ENCODE results near the gene RAC3. TPM values are rescaled to one million over a fixed set of nuclear protein-coding genes. Genes with fewer than 3 reads are reported as not detected.

The RAC3 gene
- total RNA-seq, 1 donor, result 0.63 TPM

DNA sequence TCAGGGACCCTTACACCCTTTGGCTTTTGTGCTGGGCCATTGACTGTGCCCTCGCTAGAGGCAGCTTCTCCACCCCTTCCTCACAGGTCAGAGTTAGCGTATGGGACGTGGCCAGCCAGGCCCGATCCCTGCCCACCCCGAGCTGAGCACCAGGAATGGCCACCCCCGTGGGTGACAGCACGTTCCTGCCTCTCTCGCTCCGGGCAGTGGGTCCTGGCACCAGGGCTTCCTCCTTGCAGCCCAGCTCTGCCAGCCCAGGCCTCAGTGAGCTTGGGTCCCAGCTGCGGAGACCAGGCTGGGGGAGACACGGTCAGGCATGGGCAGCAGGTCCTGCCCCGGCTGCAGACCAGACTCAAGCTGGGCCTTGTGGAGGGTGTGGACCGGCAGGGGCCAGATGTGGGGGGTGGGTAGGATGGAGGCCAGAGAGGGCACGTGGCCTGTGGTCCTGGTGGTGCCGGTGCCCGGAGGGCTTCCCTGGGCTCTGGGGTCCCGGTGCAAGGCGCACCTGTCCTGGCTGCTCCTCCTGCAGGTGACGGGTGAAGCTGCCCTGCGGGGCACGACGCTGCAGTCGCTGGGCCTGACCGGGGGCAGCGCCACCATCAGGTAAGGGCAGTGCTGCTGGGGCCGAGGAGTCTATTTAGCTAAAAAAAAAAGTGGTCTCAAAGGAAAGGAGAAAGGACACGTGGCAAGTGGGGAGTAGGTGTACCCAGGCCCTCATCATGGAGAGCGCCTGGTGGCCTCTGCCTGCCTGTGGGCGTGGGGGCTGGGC lies 35.8 kb upstream of the RAC3 start:
- Histone ChIP-seq H3K9me3 (ENCODE audit: low read depth, low read length) (no peaks in the 10 kb centered on the region), H3K4me3 (ENCODE audit: low read length) (no peak overlapping the region), H3K4me1 (ENCODE audit: insufficient read depth, low read length) (no peaks in the 10 kb centered on the region), H3K27me3 (ENCODE audit: insufficient read depth, low read length) (no peaks in the 10 kb centered on the region)

DNA sequence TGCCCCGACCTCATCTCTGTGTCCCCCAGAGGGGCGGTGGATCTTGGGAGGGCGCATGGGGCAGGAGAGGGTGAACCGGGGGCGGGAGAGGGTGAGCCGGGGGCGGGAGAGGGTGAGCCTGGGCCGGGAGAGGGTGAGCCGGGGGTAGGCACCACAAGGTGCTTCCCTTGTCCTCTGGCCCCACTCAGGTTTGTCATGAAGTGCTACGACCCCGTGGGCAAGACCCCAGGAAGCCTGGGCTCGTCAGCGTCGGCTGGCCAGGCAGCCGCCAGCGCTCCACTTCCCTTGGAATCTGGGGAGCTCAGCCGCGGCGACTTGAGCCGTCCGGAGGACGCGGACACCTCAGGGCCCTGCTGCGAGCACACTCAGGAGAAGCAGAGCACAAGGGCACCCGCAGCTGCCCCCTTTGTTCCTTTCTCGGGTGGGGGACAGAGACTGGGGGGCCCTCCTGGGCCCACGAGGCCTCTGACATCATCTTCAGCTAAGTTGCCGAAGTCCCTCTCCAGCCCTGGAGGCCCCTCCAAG lies 35.2 kb upstream of the RAC3 start:
- Histone ChIP-seq H3K27me3 (ENCODE audit: insufficient read depth, low read length) (no peaks in the 10 kb centered on the region), H3K4me3 (ENCODE audit: low read length) (no peak overlapping the region), H3K9me3 (ENCODE audit: low read depth, low read length) (no peaks in the 10 kb centered on the region), H3K4me1 (ENCODE audit: insufficient read depth, low read length) (no peaks in the 10 kb centered on the region)

DNA sequence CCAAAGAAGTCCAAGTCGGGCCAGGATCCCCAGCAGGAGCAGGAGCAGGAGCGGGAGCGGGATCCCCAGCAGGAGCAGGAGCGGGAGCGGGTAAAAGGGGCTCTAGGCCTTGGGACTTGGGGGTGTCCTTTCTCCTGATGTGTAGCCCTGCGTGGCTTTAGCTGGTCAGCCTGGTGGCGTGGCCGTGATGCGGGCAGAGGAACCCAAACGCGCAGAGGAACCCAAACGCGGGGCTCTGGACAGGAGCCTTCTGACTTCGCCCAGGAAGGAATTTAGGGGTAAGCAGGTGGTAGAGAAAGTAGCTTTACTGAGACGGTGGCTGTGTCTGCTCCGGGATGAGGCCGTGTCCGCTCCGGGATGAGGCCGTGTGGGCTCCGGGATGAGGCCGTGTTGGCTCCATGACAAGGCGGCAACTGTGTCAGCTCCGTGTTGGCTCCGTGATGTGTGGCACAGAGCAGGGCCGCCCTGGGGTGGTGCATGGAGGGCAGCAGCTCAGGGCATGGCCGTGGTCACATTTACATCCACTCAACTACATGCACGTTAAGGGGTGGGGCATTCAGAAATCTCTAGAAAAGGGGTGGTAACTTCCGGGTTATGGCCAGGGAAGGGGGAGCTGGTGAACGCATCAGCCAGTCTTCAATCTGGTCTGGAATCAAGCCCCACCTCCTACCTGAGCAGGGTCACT lies 34.6 kb upstream of the RAC3 start:
- Histone ChIP-seq H3K27me3 (ENCODE audit: insufficient read depth, low read length) (no peaks in the 10 kb centered on the region), H3K4me1 (ENCODE audit: insufficient read depth, low read length) (no peaks in the 10 kb centered on the region), H3K4me3 (ENCODE audit: low read length) (no peak overlapping the region), H3K9me3 (ENCODE audit: low read depth, low read length) (no peaks in the 10 kb centered on the region)

DNA sequence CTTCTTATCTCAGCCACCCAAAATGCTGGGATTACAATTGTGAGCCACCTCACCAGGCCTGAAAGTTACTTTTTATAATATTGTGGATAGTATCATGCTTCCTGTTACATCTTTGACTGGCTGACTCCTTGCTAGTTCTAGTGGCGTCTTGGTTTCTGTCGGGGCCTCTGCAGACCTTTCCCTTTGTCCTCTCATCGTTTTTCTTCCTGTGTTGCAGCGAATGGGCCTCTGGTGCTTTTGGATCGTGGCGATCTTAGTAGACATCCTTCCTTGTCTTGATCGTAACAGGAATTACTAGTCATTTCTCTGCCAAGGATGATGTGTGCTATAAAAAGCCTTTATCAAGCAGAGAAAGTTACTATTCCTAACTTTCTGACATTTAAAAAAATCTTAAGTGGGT lies 33.3 kb upstream of the RAC3 start:
- Histone ChIP-seq H3K4me1 (ENCODE audit: insufficient read depth, low read length) (no peaks in the 10 kb centered on the region), H3K9me3 (ENCODE audit: low read depth, low read length) (no peaks in the 10 kb centered on the region), H3K27me3 (ENCODE audit: insufficient read depth, low read length) (no peaks in the 10 kb centered on the region), H3K4me3 (ENCODE audit: low read length) (no peak overlapping the region)

DNA sequence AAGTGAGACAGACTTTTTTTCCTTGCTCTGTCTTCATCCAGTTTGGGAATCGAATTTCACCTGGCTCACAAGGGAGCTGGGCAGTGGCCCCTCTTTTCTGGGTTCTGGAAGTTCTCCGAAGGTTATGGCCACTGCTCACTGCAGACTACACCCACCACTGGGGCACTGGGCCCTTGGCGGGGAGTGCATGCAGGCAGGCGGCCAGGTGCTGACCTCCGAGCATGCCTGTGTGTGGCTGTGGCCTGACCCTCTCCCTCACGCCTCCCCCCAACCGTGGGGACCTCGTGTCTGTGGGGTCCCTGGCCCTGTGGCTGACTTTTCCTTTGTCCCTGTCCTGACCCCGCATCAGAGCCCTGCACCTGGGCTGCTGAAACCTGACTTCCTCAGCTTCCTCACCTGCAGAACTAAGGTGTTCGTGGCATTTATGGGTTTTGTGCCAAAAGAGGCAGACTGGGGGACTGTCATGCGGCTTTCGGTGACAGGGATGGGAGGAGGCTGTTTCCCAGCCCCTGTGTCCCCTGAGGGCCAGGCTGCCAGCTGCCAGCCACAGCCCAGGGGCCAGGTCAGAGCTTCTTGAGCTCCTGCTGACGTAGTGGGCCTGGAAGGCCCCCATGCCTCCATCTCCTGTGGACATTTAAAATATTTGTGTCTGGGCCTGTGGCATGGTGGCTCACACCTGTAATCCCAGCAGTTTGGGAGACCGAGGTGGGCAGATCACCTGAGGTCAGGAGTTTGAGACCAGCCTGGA lies 32.6 kb upstream of the RAC3 start:
- Histone ChIP-seq H3K4me3 (ENCODE audit: low read length) (no peak overlapping the region), H3K4me1 (ENCODE audit: insufficient read depth, low read length) (no peaks in the 10 kb centered on the region)

DNA sequence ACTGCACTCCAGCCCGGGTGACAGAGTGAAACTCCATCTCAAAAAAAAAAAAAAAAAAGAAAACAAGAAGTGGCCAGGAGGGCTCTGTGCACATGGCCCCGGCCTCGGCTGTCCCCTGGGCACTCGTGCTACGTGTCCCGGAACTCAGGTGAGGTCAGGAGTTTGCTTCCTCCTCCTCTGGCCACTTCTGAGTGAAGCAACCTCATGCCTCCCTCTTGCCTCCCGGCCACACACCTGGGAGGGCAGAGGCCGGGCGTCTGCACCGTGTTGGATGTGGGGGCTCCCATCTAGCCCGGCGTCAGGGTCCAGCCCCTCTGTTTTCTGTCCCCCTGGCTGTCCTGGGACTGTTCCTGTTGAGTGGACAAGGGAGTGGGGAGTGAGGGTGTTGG lies 31.9 kb upstream of the RAC3 start:
- no peaks in the 10 kb centered on the region for H3K4me1 ChIP-seq (ENCODE audit: insufficient read depth, low read length)
- no peaks in the 10 kb centered on the region for H3K27me3 ChIP-seq (ENCODE audit: insufficient read depth, low read length)
- H3K4me3 ChIP-seq (ENCODE audit: low read length), result no peak overlapping the region
- no peaks in the 10 kb centered on the region for H3K9me3 ChIP-seq (ENCODE audit: low read depth, low read length)

More for the DNA sequence above, 32.6 kb upstream of the RAC3 start:
- Histone ChIP-seq H3K9me3 (ENCODE audit: low read depth, low read length) (no peaks in the 10 kb centered on the region), H3K27me3 (ENCODE audit: insufficient read depth, low read length) (no peaks in the 10 kb centered on the region)

DNA sequence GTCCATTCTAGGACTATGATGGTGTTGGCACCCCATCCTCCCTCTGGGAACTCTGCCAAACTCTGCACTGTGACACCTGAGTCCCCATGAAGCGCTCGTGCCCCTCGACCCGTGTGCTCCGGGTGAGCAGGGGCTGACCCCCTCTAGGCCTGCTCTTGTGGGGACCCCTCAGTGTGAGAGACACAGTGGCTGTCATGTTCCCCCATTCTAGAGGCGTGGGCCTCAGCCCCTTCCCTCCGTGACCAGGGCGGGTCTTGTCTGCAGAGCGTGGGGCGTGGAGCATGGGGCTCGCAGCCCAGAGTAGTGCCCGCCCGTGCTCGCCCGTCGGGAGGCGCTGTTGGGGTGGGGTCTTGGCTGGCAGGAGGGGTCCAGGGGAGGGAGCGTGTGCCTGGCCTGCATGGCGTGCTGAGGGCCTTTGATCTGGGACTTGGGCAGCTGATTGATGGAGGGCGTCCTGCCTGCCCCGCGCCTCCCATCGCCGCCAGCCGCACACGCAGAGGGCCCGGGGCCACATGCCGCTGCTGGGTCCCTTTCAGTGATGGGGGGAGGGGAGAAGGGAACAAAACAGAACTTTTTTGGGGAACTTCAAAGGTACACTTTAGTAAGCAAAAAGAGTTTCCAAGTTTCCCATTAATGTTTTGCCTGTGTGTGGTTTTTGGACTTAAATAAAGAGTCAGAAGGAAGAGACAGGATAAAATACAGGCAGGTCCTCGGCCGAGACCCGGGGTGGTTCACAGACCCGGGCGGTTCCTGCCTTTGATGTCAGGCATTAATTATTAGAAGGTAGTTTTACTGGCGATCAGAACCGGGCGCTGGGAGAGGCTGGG lies 31.3 kb upstream of the RAC3 start:
- H3K4me3 ChIP-seq (ENCODE audit: low read length), result no peak overlapping the region

DNA sequence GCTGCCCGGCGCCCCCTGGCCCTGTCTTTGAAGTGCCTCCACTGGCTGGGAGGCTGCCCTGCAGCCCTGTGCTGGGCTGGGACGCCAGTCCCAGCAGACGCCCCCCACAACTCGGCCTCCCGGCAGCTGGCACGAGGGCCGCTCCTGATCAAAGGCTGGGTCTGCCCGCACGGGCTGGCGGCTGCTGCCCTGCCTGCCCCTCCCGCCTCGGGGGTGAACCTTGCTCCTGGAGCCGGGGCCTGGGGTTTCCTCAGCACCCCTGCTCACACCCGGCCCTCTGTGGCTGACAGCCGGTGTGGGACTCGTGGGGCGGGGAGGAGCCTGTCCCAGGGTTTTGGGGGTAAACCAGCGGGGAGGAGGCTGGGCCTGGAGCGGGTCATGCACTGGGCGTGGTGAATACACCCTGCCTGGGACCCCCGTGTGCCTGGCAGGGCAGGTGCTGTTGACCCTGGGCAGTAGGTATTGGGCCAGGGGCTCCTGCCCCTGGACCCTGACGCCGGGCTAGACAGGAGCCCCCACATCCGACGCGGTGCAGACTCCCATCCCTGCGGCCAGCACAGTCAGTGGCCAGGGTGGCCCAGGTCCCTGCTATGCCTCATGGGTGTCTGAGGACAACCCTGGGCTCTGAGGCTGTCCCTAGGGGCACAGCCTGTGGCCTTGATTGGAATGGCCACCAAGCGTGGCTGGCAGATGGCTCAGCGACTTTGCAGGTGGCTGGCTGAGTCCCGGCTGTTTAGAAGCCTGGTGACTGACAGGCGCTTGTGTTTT lies 30.5 kb upstream of the RAC3 start:
- Histone ChIP-seq H3K4me3 (ENCODE audit: low read length) (no peak overlapping the region), H3K9me3 (ENCODE audit: low read depth, low read length) (no peaks in the 10 kb centered on the region), H3K4me1 (ENCODE audit: insufficient read depth, low read length) (no peaks in the 10 kb centered on the region), H3K27me3 (ENCODE audit: insufficient read depth, low read length) (no peaks in the 10 kb centered on the region)

More for the DNA sequence above, 31.3 kb upstream of the RAC3 start:
- H3K27me3 ChIP-seq (ENCODE audit: insufficient read depth, low read length), result no peaks in the 10 kb centered on the region
- H3K4me1 ChIP-seq (ENCODE audit: insufficient read depth, low read length), result no peaks in the 10 kb centered on the region
- no peaks in the 10 kb centered on the region for H3K9me3 ChIP-seq (ENCODE audit: low read depth, low read length)

DNA sequence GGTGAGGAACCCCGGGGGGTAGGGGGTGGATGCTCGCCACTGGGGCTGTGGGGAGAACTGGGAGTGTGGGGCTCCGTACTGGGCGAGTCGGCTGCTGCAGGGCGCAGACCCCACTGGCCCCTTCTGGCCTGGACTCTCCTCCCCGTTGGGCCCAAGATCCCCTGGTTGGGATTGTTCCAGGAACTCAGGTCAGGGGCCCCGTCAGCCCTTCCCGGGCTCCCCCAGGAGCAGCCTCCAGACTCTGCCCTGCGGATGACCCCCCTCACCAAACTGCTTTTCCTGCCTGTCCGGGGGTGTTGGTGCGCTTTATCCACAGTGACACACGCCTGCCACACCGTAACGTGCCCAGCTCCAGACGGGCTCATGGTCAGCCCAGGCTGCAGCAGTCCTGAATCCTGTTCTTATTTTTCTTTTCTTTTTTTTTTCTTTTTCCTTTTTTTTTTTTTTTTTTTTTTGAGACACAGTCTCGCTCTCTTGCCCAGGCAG lies 29.9 kb upstream of the RAC3 start:
- no peaks in the 10 kb centered on the region for H3K27me3 ChIP-seq (ENCODE audit: insufficient read depth, low read length)
- no peaks in the 10 kb centered on the region for H3K4me1 ChIP-seq (ENCODE audit: insufficient read depth, low read length)
- H3K4me3 ChIP-seq (ENCODE audit: low read length), result no peak overlapping the region
- no peaks in the 10 kb centered on the region for H3K9me3 ChIP-seq (ENCODE audit: low read depth, low read length)

DNA sequence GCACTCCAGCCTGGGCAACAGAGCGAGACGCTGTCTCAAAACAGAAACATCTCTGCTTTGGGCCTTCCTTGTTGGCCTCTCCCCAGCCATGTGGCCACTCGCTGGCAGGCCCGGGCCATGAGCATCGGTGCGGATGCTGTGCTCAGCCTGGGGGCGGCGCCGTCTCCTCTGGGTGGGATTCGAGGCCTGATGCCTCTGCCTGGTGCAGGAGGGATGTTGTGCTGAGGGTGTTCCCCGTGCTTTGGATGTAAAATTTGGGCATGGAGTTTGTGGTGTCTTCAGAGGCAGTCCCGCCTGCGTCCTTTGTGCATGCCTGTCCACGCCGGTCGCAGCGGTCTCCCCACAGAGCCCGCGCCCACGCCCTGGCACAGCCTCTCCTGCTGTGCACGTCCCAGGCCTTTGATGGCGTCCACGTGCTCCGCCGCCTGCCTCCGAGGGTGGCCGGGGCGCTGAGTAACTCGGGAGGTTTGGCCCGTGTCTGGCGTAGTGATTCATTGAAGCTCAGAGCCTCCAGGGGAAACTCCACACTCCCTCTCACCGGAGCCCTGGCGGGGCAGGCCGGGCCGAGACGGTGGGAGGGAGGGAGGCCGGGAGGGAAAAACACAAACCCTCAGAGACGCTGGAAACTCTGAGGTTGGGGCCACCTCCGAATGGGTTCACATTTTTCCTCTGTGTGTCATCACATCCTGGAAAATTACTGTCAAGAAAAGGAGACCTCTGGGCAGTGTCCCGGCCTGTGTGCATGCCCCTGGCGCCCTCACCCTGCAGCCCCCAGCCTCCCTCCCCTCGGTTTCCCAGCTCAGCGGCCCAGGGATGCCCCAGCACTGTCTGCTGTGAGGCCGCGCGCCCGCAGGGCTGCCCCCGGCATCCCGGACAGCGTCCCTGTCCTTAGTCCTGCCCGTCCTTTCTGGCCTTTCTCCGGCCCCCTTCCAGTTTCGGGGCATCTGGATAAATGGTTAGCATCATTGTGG lies 27.8 kb upstream of the RAC3 start:
- no peaks in the 10 kb centered on the region for H3K4me1 ChIP-seq (ENCODE audit: insufficient read depth, low read length)
- H3K4me3 ChIP-seq (ENCODE audit: low read length), result no peak overlapping the region
- H3K27me3 ChIP-seq (ENCODE audit: insufficient read depth, low read length), result no peaks in the 10 kb centered on the region
- H3K9me3 ChIP-seq (ENCODE audit: low read depth, low read length), result no peaks in the 10 kb centered on the region

DNA sequence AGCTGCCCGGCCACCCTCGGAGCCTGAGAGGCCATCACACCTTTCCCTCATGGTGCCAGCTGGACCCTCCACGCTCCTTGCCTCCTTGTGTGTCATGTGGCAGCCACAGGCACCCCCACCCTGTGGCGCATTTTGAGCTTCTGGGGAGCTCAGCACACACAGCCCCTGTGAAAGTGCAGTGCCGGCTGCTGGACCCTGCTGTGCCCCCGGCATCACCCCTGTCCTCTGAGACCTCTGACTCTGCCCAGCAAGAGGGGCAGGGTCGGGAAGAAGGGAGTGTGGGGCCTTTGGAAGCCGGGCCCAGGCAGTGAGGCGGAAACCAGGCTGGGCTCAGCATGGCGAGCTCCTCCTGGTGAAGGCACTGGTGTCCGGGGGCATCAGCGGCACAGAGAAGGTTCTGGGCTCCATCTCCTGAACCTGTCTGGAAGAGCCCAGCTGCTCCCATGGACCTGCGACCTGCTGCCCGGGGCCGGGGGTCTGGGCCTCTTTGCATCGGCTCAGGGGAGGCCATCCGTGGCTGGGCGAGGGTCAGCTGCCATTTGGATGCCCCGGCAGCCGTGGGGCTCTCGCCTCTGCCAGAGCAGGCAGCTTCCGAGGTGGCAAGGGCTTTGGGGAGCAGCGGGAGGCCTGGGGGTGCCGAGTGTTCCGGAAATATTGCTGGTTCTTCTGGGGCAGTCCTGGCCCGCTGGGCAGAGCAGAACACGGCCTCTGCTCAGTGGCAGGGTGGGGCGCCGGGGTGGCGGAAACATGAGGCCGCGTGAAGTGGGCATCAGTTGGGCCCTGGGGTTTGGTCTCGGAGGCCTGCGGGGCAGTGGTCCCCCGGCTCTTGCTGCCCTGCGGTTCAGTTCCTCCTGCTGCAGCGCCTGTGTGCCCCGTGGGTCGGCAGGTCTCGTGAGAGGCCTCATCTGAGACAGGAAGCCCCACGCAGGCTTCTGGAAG lies 26.7 kb upstream of the RAC3 start:
- Histone ChIP-seq H3K9me3 (ENCODE audit: low read depth, low read length) (no peaks in the 10 kb centered on the region), H3K4me1 (ENCODE audit: insufficient read depth, low read length) (no peaks in the 10 kb centered on the region), H3K27me3 (ENCODE audit: insufficient read depth, low read length) (no peaks in the 10 kb centered on the region), H3K4me3 (ENCODE audit: low read length) (no peak overlapping the region)

DNA sequence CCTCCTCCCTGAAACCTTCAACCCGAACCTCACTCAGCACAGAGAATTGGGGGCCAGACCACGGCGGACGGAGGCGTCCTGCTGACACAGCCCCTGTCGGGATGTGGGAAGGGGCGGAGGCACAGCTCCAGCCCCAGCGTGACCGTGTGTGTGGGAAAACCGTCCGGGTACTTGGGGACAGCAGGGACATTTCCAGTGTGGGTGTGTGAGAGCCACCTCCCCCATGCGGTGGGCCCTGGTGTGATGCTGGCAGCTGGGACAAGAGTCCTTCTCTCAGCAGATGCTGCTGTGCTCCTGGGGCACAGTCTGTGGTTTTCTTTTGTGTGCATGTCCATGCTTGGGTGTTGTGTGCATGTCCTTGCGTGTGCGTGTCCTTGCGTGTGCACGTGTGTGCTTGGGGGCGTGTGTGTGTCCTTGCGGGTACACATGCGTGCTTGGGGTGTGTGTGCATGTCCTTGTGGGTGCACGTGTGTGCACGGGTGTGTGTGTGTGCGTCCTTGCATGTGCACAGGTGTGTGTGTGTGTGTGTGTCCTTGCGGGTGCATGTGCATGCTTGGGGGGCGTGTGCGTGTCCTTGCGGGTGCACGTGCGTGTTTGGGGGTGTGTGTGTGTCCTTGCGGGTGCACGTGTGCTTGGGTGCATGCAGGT lies 25.7 kb upstream of the RAC3 start:
- Histone ChIP-seq H3K27me3 (ENCODE audit: insufficient read depth, low read length) (no peaks in the 10 kb centered on the region), H3K4me1 (ENCODE audit: insufficient read depth, low read length) (no peaks in the 10 kb centered on the region)

More for the DNA sequence above, 25.7 kb upstream of the RAC3 start:
- no peaks in the 10 kb centered on the region for H3K9me3 ChIP-seq (ENCODE audit: low read depth, low read length)
- H3K4me3 ChIP-seq (ENCODE audit: low read length), result no peak overlapping the region

All from mononuclear cell (primary cell).